Sigmoid colon (tissue), 7 donors: Measurements from ENCODE around the gene GLIS2. TPM values are rescaled to one million over a fixed set of nuclear protein-coding genes. Genes with fewer than 3 reads are reported as not detected.

Source experiments
- DNase-seq: peaks from one replicate; pipeline ENCODE4 v3.0.0-alpha.2; 2019
- H3K27ac ChIP-seq, 4 donors: fragments of 200-600 bp; sonication (generic); one replicate each; pipeline ENCODE4 v1.5.1; 2016 to 2019; ENCODE audit warnings: mild to moderate bottlenecking in 1 of 4
- H3K27me3 ChIP-seq, 3 donors: fragments of 200-600 bp; sonication (generic); one replicate each; pipeline ENCODE4 v1.5.1; 2019; ENCODE audit warnings: mild to moderate bottlenecking in 1 of 3
- H3K36me3 ChIP-seq, 4 donors: fragments of 200-600 bp; sonication (generic); one replicate each; pipeline ENCODE4 v1.5.1; 2016 to 2019
- H3K4me1 ChIP-seq, 4 donors: fragments of 200-600 bp; sonication (generic); one replicate each; pipeline ENCODE4 v1.5.1; 2017 to 2019
- H3K4me3 ChIP-seq, 4 donors: fragments of 200-600 bp; sonication (generic); one replicate each; pipeline ENCODE4 v1.5.1; 2017 to 2019; ENCODE audit warnings: mild to moderate bottlenecking in 2 of 4, moderate library complexity in 1 of 4
- H3K9me3 ChIP-seq, 4 donors: fragments of 200-600 bp in 3 of 4; sonication (generic) in 3 of 4; one replicate each; pipeline versions ENCODE4 v1.5.1 to v1.6.1; 2013 to 2019
- EP300 ChIP-seq, 4 donors: sonication (generic); formaldehyde crosslinking; IDR thresholded peaks; one replicate each; pipeline ENCODE4 v1.6.1; 2017; ENCODE audit warnings: antibody characterized with exemption in 4 of 4
- POLR2A ChIP-seq, 2 donors: fragments of 450-650 bp; IDR thresholded peaks; one replicate each; pipeline ENCODE4 v1.6.1; 2016; ENCODE audit warnings: antibody characterized with exemption in 2 of 2, mild to moderate bottlenecking in 2 of 2, moderate library complexity in 2 of 2
- POLR2AphosphoS5 ChIP-seq, 4 donors: sonication (generic); formaldehyde crosslinking; IDR thresholded peaks; one replicate each; pipeline ENCODE4 v1.6.1; 2017; ENCODE audit warnings: antibody characterized with exemption in 4 of 4
- WGBS, 2 donors: extraction: QIAGEN DNeasy Blood & Tissue Kit; methylation state at CpG; one replicate each; pipeline ENCODE4 v1.1.7; 2013; 5-methylcytosine and 5-hydroxymethylcytosine counted together
- intact Hi-C: fragments of 100-400 bp; cut with DNase I; formaldehyde crosslinking; loops from one replicate; pipeline ENCODE4 v1.15.1; 2023
- polyA plus RNA-seq, 3 donors: library from polyadenylated mRNA; stranded (reverse); fragments of 200-250 nt; gene quantifications; one replicate each; pipeline ENCODE4 v1.2.3, GENCODE V29; 2013
- total RNA-seq, 4 donors: library from RNA; depleted of rRNA; stranded (reverse); fragments of >200 nt; gene quantifications; one replicate each; pipeline ENCODE4 v1.1.0, GENCODE V29; 2016
- TF ChIP-seq, protein P1 (sequence below), 4 experiments: fragments of 450-650 bp in 3 of 4; fragments of 200-600 bp in 1 of 4; IDR thresholded peaks; one replicate each; pipeline ENCODE4 v1.5.1; 2016 to 2019; ENCODE audit warnings: antibody characterized with exemption in 4 of 4, mild to moderate bottlenecking in 3 of 4, moderate library complexity in 2 of 4
- donor health status: healthy with polysubstance abuse.
- donor health status: Bipolar disorder and iron deficiency.
- donor health status: healthy.

Gene GLIS2
- total and polyA plus RNA-seq, 7 donors = 0.69 to 11.9 (median 5.4) TPM

DNA sequence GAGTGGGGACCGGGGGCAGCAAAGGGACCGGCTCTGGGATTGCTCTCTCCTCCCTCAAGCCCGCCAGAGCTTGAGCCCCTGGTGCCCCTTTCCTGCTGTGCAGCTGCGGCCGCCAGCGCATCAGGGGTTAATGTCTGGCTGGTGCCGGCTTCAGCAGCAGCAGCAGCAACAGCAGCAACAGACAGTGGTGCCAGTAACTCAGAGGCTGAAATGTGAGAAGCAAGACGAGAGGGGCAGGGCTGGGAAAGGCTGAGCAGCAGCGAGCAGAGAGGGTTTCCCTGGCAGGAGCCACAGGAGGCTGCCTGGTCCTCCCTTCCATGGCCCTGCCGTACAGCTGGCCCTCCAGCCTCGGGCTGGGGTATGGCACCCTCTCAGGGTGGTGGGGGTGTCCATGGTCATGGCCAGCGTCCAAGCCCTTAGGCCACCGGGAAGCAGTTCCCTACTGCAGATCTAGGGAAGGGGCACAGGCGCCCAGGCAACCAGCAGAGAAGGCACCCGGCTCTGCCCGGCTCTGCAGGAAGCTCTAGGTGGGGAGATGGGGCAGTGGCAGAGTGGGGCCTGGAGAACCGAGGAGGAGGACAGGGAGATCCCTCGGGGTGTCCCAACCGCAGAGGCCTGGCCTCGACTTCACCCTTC, 21.9 kb upstream of the GLIS2 start:
- no peaks in the 10 kb centered on the region for H3K27me3 ChIP-seq
- H3K9me3 ChIP-seq = no peaks in the 10 kb centered on the region
- H3K4me3 ChIP-seq = peak overlapping the region in 2 of 4 donors; percentile 11 to 16
- DNase-seq = peak; percentile 84
- intact Hi-C loops = no loop called here
- WGBS, 2 donors = 27 to 48% methylated on average over 20 of the region's 20 CpGs
- peak overlapping the region; percentile 77 to 85 (median 83) for H3K27ac ChIP-seq
- no peaks in the 10 kb centered on the region for H3K36me3 ChIP-seq
- H3K4me1 ChIP-seq = peaks cover 0 to 50% (median 35%) of the 10 kb centered on the region in 4 donors
- TF ChIP-seq POLR2AphosphoS5 (IDR thresholded peaks at IDR 0.05) = peak in 2 of 4 donors; percentile 38 to 43
- TF ChIP-seq, protein P1, sequence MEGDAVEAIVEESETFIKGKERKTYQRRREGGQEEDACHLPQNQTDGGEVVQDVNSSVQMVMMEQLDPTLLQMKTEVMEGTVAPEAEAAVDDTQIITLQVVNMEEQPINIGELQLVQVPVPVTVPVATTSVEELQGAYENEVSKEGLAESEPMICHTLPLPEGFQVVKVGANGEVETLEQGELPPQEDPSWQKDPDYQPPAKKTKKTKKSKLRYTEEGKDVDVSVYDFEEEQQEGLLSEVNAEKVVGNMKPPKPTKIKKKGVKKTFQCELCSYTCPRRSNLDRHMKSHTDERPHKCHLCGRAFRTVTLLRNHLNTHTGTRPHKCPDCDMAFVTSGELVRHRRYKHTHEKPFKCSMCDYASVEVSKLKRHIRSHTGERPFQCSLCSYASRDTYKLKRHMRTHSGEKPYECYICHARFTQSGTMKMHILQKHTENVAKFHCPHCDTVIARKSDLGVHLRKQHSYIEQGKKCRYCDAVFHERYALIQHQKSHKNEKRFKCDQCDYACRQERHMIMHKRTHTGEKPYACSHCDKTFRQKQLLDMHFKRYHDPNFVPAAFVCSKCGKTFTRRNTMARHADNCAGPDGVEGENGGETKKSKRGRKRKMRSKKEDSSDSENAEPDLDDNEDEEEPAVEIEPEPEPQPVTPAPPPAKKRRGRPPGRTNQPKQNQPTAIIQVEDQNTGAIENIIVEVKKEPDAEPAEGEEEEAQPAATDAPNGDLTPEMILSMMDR (IDR thresholded peaks at IDR 0.05) = no peak
- TF ChIP-seq EP300 (IDR thresholded peaks at IDR 0.05) = no peak
- TF ChIP-seq POLR2A (IDR thresholded peaks at IDR 0.05) = no peak

DNA sequence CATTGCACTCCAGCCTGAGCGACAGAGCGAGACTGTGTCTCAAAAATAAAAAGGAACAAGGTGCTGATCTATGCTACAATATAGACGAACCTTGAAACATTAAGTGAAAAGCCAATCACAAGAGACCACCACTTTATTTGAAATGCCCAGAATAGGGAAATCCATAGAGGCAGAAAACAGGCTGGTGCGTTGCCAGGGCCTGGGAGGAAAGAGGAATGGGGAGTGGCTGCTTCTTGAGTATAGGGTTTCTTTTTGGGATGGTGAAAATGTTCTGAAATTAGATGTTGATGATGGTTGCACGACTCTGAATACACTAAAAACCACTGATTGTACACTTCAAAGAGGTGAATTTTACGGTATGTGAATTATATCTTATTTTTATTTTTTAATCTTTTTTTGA, 20.3 kb upstream of the GLIS2 start:
- H3K27me3 ChIP-seq = no peaks in the 10 kb centered on the region
- TF ChIP-seq EP300 (IDR thresholded peaks at IDR 0.05) = no peak
- no peak for TF ChIP-seq POLR2A (IDR thresholded peaks at IDR 0.05)
- no peak for TF ChIP-seq POLR2AphosphoS5 (IDR thresholded peaks at IDR 0.05)
- TF ChIP-seq, protein P1 (IDR thresholded peaks at IDR 0.05) = no peak
- H3K4me3 ChIP-seq = no peak overlapping the region
- H3K27ac ChIP-seq = no peak overlapping the region
- no peaks in the 10 kb centered on the region for H3K9me3 ChIP-seq
- H3K36me3 ChIP-seq = no peaks in the 10 kb centered on the region
- intact Hi-C loops = no loop called here
- H3K4me1 ChIP-seq = peaks cover 0 to 55% (median 45%) of the 10 kb centered on the region in 4 donors
- no peak for DNase-seq
- WGBS, 2 donors = 79 to 86% methylated on average over 6 of the region's 6 CpGs

DNA sequence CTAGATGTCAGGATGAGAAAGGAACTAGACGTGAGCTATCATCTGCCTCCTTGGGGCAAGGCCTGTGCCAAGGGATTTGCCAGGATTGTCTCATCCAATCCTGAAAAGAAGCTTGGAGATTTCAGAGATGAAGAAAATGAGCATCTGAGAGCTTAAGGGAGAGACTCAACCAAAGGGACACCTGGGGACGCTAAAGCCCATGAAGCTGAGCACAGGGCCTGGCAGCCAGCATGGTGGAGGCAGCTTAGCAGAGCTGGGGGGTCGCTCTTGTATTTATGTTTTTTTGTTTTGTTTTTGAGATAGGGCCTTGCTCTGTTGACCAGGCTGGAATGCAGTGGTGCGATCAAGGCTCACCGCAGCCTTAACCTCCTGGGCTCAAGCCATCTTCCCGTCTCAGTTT, 18.4 kb upstream of the GLIS2 start:
- TF ChIP-seq EP300 (IDR thresholded peaks at IDR 0.05) (no peak), POLR2AphosphoS5 (IDR thresholded peaks at IDR 0.05) (no peak), POLR2A (IDR thresholded peaks at IDR 0.05) (no peak)
- TF ChIP-seq, protein P1 (IDR thresholded peaks at IDR 0.05) = no peak
- H3K36me3 ChIP-seq = no peaks in the 10 kb centered on the region
- intact Hi-C loops = no loop called here
- WGBS, 2 donors = 94 to 97% methylated on average over 6 of the region's 6 CpGs
- no peak overlapping the region for H3K27ac ChIP-seq
- no peak for DNase-seq
- peaks cover 0 to 43% (median 35%) of the 10 kb centered on the region in 4 donors for H3K4me1 ChIP-seq
- no peaks in the 10 kb centered on the region for H3K27me3 ChIP-seq
- no peaks in the 10 kb centered on the region for H3K9me3 ChIP-seq
- no peak overlapping the region for H3K4me3 ChIP-seq

DNA sequence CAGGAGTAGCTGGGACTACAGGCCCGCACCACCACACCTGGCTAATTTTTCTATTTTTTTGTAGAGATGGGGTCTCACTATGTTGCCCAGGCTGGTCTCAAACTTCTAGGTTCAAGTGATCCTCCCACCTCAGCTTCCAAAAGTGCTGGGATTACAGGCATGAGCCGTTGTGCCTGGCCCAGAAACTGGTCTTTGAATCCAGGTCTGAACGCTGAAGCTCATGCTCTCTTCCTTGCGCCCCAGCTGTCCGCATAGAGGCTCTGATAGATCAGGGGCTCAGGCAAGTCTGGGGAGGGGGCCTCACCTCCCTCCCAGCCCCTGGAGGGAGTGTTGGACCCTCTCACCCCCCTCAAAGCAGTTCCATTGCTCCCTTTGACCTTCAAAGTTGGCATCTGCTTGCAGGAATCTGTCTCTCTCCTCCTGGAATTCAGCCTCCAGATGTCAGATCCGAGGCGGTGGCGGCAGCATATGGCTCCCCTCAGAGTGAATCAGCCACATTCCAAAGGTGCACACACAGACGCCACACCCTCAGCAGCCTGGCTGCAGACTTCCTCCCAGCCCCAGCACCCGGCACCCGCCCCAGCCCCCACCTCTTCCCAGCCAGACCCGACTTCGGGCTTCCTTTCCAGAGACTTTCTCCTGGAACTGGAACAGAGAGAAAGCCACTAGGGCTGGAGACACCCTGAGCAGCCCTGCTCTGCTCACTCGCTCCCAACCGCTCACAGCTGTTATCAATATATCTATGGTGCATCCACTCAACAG, 16.9 kb upstream of the GLIS2 start:
- TF ChIP-seq POLR2A (IDR thresholded peaks at IDR 0.05) (no peak), POLR2AphosphoS5 (IDR thresholded peaks at IDR 0.05) (peak in 1 of 4 donors; percentile 28)
- H3K9me3 ChIP-seq = no peaks in the 10 kb centered on the region
- H3K27ac ChIP-seq = peak overlapping the region; percentile 73 to 88 (median 82)
- H3K4me3 ChIP-seq = peak overlapping the region in 1 of 4 donors; percentile 17
- H3K36me3 ChIP-seq = no peaks in the 10 kb centered on the region
- 20 to 43% methylated on average over 15 of the region's 15 CpGs for WGBS, 2 donors
- intact Hi-C loops = no loop called here
- DNase-seq = peak; percentile 89
- H3K4me1 ChIP-seq = peaks cover 0 to 29% (median 21%) of the 10 kb centered on the region in 4 donors
- no peaks in the 10 kb centered on the region for H3K27me3 ChIP-seq

DNA sequence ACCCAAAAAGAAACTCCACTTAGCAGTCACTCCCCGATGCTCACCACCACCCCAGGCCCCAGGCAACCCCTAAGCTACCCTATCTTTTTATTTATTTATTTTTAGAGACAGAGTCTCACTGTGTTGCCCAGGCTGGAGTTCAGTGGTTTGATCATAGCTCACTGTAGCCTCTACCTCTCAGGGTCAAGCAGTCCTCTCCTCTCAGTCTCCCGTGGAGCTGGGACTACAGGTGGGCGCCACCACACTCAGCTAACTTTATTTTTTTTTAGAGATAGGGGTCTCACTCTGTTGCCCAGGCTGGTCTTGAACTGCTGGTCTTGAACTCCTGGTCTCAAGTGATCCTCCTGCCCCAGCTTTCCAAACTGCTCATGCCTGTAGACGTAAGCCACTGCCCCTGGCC, 14.7 kb upstream of the GLIS2 start:
- Histone ChIP-seq H3K27ac (no peak overlapping the region), H3K36me3 (no peaks in the 10 kb centered on the region), H3K4me3 (no peak overlapping the region), H3K27me3 (no peaks in the 10 kb centered on the region), H3K4me1 (peaks cover 0 to 22% (median 14%) of the 10 kb centered on the region in 4 donors), H3K9me3 (no peaks in the 10 kb centered on the region)
- DNase-seq = no peak
- TF ChIP-seq POLR2A (IDR thresholded peaks at IDR 0.05) = no peak
- intact Hi-C loops = no loop called here
- WGBS, 2 donors = 98% methylated on average over 4 of the region's 4 CpGs
